T-helper 1 cell treated with Interleukin-12 subunit alpha and Interleukin-12 subunit beta and Interleukin-4 antibody, amounts not matched to agents 30 μg/mL and 1 μg/mL, for 36 hours (primary cell): ENCODE measurements around the gene ASGR2.
"Not testable (repeated sequence)": the region's sequence is repeated elsewhere in the genome, so short reads cannot be mapped to it uniquely, and the experiment has no call there.

Source experiments
- H3K27ac Mint-ChIP-seq: one replicate; pipeline ENCODE4 v1.8.0; 2021; ENCODE audit warnings: mild to moderate bottlenecking, mixed read lengths
- H3K27me3 Mint-ChIP-seq: one replicate; pipeline ENCODE4 v1.8.0; 2021; ENCODE audit warnings: low read depth, mixed read lengths
- H3K36me3 Mint-ChIP-seq: one replicate; pipeline ENCODE4 v1.8.0; 2021; ENCODE audit warnings: low read depth, mixed read lengths
- H3K4me1 Mint-ChIP-seq: one replicate; pipeline ENCODE4 v1.8.0; 2021; ENCODE audit warnings: low read depth, mixed read lengths
- H3K4me3 Mint-ChIP-seq: one replicate; pipeline ENCODE4 v1.8.0; 2021; ENCODE audit warnings: mild to moderate bottlenecking, moderate library complexity, mixed read lengths
- H3K9me3 Mint-ChIP-seq: one replicate; pipeline ENCODE4 v1.8.0; 2021; ENCODE audit warnings: mixed read lengths

ASGR2 gene

GRCh38 chr17:7098802-7099459 is 15.7 kb downstream of the ASGR2 start:
- no peaks in the 10 kb centered on the region for H3K4me1 Mint-ChIP-seq
- no peaks in the 10 kb centered on the region for H3K9me3 Mint-ChIP-seq
- H3K4me3 Mint-ChIP-seq = no peak overlapping the region
- H3K27ac Mint-ChIP-seq = no peak overlapping the region
- H3K27me3 Mint-ChIP-seq = peaks cover 28% of the 10 kb centered on the region
- H3K36me3 Mint-ChIP-seq = no peaks in the 10 kb centered on the region

DNA sequence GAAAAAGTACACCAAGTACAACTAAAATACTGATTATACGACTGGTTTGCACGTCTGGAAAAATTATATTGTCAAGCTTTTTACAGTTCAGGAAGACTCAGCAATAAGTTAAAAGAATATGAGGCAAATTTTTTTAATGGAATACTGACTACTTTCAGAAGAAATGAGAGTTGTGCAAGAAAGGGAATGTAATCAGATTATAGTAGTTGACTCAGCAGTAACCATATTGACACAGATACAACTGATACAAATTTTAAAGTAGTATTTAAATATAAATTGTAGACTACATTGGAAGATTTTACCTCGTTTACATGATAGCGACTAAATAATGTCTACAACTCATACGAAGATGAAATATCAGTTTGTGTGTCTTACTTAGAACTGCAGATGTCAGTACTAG is 16.7 kb downstream of the ASGR2 start:
- peaks cover 28% of the 10 kb centered on the region for H3K27me3 Mint-ChIP-seq
- no peaks in the 10 kb centered on the region for H3K9me3 Mint-ChIP-seq
- no peaks in the 10 kb centered on the region for H3K4me1 Mint-ChIP-seq
- H3K36me3 Mint-ChIP-seq = no peaks in the 10 kb centered on the region
- no peak overlapping the region for H3K27ac Mint-ChIP-seq
- H3K4me3 Mint-ChIP-seq = no peak overlapping the region

DNA sequence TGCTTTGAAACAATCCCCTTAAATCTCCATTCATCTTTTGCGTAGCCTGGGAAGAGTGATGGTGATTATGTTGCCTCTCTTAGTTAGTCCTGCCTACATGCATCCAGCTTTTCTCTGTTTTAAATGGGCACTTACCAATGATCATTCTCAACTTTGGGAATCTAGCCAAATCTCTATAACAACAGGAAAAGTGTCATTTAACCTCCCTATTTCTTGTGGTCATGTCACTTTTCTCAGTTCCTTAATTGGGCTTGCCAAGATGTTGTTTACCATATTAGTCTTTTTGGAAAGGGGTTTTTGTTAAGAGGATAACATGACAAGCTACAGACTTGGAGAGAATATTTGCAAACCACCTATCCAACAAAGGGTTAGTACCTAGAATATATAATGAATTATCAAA is 19.0 kb downstream of the ASGR2 start:
- Mint-ChIP-seq H3K4me3 (no peak overlapping the region), H3K27me3 (peaks cover 20% of the 10 kb centered on the region), H3K36me3 (no peaks in the 10 kb centered on the region), H3K9me3 (no peaks in the 10 kb centered on the region), H3K27ac (no peak overlapping the region), H3K4me1 (no peaks in the 10 kb centered on the region)

DNA sequence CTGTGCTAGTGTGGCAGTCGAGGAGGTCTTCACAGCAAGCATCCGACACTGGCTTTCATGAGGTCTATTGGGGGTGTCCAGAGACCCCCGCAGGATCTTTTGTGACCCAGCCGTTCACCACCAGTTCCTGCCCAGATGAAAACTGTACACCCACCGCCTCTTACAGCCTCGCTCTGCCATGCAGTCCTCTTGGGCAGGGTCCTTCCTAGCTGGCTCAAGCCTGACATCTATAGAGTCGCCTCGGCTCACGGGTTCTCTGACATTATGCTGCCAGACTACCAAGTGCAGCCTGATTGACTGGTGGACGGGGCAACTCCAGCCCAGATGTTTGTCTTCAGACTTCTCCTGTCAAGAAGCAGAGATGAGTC is 20.0 kb downstream of the ASGR2 start:
- Mint-ChIP-seq H3K27me3 (peaks cover 16% of the 10 kb centered on the region), H3K36me3 (no peaks in the 10 kb centered on the region), H3K4me3 (no peak overlapping the region), H3K27ac (no peak overlapping the region), H3K4me1 (no peaks in the 10 kb centered on the region), H3K9me3 (no peaks in the 10 kb centered on the region)

GRCh38 chr17:7091311-7092005 is 23.2 kb downstream of the ASGR2 start:
- not testable (repeated sequence) for H3K27ac Mint-ChIP-seq, H3K4me3 Mint-ChIP-seq, H3K9me3 Mint-ChIP-seq, H3K36me3 Mint-ChIP-seq, H3K4me1 Mint-ChIP-seq
- H3K27me3 Mint-ChIP-seq = peaks cover 16% of the 10 kb centered on the region

- not testable (repeated sequence) for H3K27ac Mint-ChIP-seq, H3K9me3 Mint-ChIP-seq, H3K4me1 Mint-ChIP-seq, H3K4me3 Mint-ChIP-seq, H3K36me3 Mint-ChIP-seq
- peaks cover 14% of the 10 kb centered on the region for H3K27me3 Mint-ChIP-seq
Observed at GRCh38 chr17:7089570-7089969, 25.1 kb downstream of the ASGR2 start.

- H3K27me3 Mint-ChIP-seq = peaks cover 18% of the 10 kb centered on the region
- H3K4me1 Mint-ChIP-seq, H3K4me3 Mint-ChIP-seq, H3K27ac Mint-ChIP-seq, H3K9me3 Mint-ChIP-seq, H3K36me3 Mint-ChIP-seq: not testable (repeated sequence)
Observed at GRCh38 chr17:7088442-7088841, 26.2 kb downstream of the ASGR2 start.

DNA sequence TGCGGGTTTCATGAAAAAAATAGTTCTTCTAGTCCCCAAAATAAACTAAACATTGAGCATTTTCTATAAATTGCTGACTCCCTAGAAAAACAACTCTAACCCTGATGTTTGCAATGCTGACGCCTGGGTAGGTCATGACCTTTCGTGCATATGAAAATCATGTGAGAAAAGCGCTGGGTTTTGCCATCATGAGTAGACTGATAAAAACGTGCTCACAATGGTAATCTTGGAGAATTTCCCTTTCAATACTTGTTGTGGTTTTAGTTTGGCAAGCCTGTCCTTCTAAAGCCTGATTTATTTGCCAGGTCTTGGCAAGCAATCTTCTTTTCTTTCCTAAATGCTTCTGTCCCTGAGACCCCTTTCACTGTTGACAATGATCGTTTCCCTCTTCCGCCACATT is 30.5 kb downstream of the ASGR2 start:
- H3K4me1 Mint-ChIP-seq = peaks cover 23% of the 10 kb centered on the region
- no peaks in the 10 kb centered on the region for H3K9me3 Mint-ChIP-seq
- no peaks in the 10 kb centered on the region for H3K36me3 Mint-ChIP-seq
- no peak overlapping the region for H3K27ac Mint-ChIP-seq
- no peak overlapping the region for H3K4me3 Mint-ChIP-seq
- peaks cover 19% of the 10 kb centered on the region for H3K27me3 Mint-ChIP-seq

DNA sequence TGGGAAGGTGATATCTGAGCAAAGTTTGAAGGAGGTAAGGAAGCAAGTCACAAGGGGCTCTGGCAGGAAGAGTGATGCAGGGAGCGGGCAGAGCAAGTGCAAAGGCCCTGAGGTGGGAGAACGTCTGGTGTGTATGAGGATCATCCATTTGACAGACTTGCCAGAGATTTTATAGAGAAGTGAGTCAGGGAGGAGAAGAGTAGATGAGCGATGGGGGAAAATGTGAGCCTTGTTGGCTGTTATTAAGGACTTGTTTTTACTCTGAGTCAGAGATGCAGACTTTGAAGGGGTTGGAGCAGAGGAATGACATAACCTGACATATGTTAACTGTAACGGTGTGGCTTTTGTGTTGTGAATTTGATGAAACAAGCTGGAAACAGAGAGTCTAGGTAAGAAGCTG is 31.0 kb downstream of the ASGR2 start:
- Mint-ChIP-seq H3K36me3 (no peaks in the 10 kb centered on the region), H3K4me3 (no peak overlapping the region), H3K27me3 (peaks cover 19% of the 10 kb centered on the region), H3K27ac (no peak overlapping the region), H3K4me1 (peaks cover 23% of the 10 kb centered on the region), H3K9me3 (no peaks in the 10 kb centered on the region)

GRCh38 chr17:7081341-7082062 is 33.1 kb downstream of the ASGR2 start:
- peak overlapping the region; percentile 1 for H3K4me3 Mint-ChIP-seq

DNA sequence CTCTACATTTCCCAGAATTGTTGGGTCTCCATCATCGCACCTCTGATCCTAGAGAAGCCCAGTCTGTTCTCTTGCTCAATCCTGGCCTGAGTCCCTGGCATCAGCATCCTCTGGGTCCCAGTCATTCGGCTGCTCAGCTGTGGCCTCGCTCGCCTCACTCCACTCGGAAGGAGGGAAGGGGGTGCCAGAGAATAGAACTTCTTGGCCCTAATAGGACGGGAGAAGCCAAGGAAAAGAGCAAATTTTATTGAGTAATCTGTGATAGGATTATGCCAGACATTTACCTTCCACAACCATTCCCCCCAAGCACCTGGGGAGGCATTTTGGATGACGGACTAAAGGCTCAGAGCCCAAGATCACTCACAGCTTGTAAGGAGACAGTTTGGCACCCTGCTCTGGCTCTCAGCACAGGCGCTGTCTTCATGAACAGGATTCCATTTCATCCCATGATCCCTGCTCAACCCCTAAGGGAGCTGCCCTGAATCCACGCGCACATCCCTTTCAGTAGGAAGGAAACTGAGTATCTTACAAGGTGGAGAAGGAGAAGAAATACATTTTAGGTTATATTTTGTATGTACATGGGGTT is 34.1 kb downstream of the ASGR2 start:
- peaks cover 19% of the 10 kb centered on the region for H3K27me3 Mint-ChIP-seq
- H3K4me3 Mint-ChIP-seq = no peak overlapping the region
- no peak overlapping the region for H3K27ac Mint-ChIP-seq
- H3K36me3 Mint-ChIP-seq = no peaks in the 10 kb centered on the region
- H3K4me1 Mint-ChIP-seq = peaks cover 23% of the 10 kb centered on the region
- no peaks in the 10 kb centered on the region for H3K9me3 Mint-ChIP-seq

More at GRCh38 chr17:7081341-7082062, 33.1 kb downstream of the ASGR2 start:
- no peaks in the 10 kb centered on the region for H3K9me3 Mint-ChIP-seq
- H3K36me3 Mint-ChIP-seq = no peaks in the 10 kb centered on the region
- peaks cover 23% of the 10 kb centered on the region for H3K4me1 Mint-ChIP-seq
- H3K27ac Mint-ChIP-seq = no peak overlapping the region
- H3K27me3 Mint-ChIP-seq = peaks cover 19% of the 10 kb centered on the region

- Mint-ChIP-seq H3K27me3 (peaks cover 19% of the 10 kb centered on the region), H3K9me3 (no peaks in the 10 kb centered on the region), H3K4me3 (no peak within 1 kb of the TSS), H3K27ac (peak within 1 kb of the TSS; percentile 34), H3K36me3 (no peaks in the 10 kb centered on the region), H3K4me1 (peaks cover 23% of the 10 kb centered on the region)
Observed at GRCh38 chr17:7079581-7080455, 34.8 kb downstream of the ASGR2 start, which contains the start of gene CLEC10A. Gene CLEC10A (minus strand): TSS chr17:7080251. CDS start chr17:7078812, 1,439 bp downstream.

DNA sequence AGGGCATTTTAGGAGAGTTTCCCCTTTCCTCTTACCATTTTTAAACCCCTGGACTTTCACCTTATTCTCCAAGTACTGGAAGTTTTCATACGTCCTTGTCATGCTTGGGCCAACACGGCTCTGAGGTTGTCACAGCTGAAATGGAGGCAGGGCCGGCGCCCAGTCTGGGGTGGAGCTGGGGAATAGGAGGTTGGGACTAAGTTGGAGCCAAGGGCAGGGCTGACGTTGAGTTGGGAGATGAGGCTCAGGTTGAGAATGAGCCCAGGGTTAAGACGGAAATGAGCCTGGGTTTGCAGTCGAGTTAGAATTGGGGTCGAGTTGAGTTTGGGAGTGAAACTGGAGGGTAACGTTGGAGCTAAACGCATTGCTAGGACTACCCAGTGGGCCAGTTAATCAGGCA is 35.9 kb downstream of the ASGR2 start:
- peaks cover 18% of the 10 kb centered on the region for H3K4me1 Mint-ChIP-seq
- H3K27me3 Mint-ChIP-seq = peaks cover 12% of the 10 kb centered on the region
- H3K36me3 Mint-ChIP-seq = no peaks in the 10 kb centered on the region
- H3K27ac Mint-ChIP-seq = no peak overlapping the region
- H3K9me3 Mint-ChIP-seq = no peaks in the 10 kb centered on the region
- H3K4me3 Mint-ChIP-seq = no peak overlapping the region

DNA sequence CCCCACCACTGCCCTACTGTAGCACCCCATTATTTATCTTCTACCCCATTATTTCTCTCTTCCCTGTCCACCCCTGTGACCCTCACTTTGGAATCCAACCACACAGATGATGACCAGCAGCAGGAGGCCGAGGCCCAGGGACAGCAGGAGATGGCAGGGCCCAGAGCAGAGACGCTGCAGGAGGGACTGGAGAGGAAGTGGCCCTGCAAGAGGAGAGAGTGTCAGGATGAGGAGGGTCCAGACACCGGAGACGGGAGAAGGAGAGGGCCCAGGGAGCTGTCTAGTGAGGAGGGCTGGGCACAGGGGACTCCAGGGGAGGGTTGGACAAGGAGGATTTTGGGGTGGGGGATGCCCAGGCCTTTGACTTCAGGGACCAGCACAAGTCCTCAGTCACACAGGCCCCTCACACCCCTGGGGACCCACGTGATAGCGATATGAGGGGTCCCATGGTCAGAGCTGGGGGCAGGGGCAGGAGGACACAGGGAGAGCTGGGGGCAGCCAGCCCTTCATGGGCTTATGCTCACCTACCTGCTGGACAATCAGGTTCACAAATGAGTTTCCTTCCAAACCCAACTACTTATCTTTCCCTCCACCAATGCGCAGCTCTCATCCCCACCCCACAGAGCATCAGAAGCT is 36.6 kb downstream of the ASGR2 start:
- H3K4me3 Mint-ChIP-seq = no peak overlapping the region
- H3K4me1 Mint-ChIP-seq = peaks cover 18% of the 10 kb centered on the region
- H3K27ac Mint-ChIP-seq = peak overlapping the region; percentile 50
- H3K27me3 Mint-ChIP-seq = peaks cover 10% of the 10 kb centered on the region
- H3K36me3 Mint-ChIP-seq = no peaks in the 10 kb centered on the region
- H3K9me3 Mint-ChIP-seq = no peaks in the 10 kb centered on the region
